GM12891 (cell line): Measurements from ENCODE around the gene GTPBP3.

ENCODE experiments used
- POLR2A ChIP-seq: IDR thresholded peaks from 2 replicates; pipeline ENCODE4 v1.6.1; 2011; ENCODE audit warnings: low read depth, low read length, control low read depth
- POLR2AphosphoS5 ChIP-seq: IDR thresholded peaks from 2 replicates; pipeline ENCODE4 v1.6.1; 2011; ENCODE audit warnings: low read depth, low read length, control low read depth

GRCh38 chr19:17339088-17339741, 1.9 kb downstream of the GTPBP3 start:
- TF ChIP-seq POLR2AphosphoS5 (no peak), POLR2A (no peak)
